ENCODE measurements around the gene SHISA9.

Gene SHISA9

GRCh38 chr16:12998361-12999085 lies 97.1 kb downstream of the SHISA9 start:
- no peaks in the 10 kb centered on the region for H3F3A ChIP-seq (ENCODE audit: insufficient read depth, low read length)
- no peaks in the 10 kb centered on the region for H3K79me2 ChIP-seq (ENCODE audit: insufficient read depth, low read length)
- no peaks in the 10 kb centered on the region for H3K9me3 ChIP-seq (ENCODE audit: low read length)
- no peaks in the 10 kb centered on the region for H3K36me3 ChIP-seq (ENCODE audit: insufficient read depth, low read length)
- H3K9me2 ChIP-seq (ENCODE audit: low read depth, low read length), result no peaks in the 10 kb centered on the region
- no peak overlapping the region for H3K4me3 ChIP-seq (ENCODE audit: low read depth, low read length, poor library complexity, severe bottlenecking)
- H3K27ac ChIP-seq (ENCODE audit: low read depth, low read length, poor library complexity, severe bottlenecking), result no peak overlapping the region
- no peaks in the 10 kb centered on the region for H3K27me3 ChIP-seq (ENCODE audit: insufficient read depth, low read length)
- no peak for TF ChIP-seq EZH2 (IDR thresholded peaks at IDR 0.05; ENCODE audit: borderline replicate concordance, low read length)
- TF ChIP-seq, protein P1, sequence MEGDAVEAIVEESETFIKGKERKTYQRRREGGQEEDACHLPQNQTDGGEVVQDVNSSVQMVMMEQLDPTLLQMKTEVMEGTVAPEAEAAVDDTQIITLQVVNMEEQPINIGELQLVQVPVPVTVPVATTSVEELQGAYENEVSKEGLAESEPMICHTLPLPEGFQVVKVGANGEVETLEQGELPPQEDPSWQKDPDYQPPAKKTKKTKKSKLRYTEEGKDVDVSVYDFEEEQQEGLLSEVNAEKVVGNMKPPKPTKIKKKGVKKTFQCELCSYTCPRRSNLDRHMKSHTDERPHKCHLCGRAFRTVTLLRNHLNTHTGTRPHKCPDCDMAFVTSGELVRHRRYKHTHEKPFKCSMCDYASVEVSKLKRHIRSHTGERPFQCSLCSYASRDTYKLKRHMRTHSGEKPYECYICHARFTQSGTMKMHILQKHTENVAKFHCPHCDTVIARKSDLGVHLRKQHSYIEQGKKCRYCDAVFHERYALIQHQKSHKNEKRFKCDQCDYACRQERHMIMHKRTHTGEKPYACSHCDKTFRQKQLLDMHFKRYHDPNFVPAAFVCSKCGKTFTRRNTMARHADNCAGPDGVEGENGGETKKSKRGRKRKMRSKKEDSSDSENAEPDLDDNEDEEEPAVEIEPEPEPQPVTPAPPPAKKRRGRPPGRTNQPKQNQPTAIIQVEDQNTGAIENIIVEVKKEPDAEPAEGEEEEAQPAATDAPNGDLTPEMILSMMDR (IDR thresholded peaks at IDR 0.05; ENCODE audit: low read length), result no peak
- no peak overlapping the region for H3K9ac ChIP-seq (ENCODE audit: low read length)
- no peak overlapping the region for H3K4me2 ChIP-seq (ENCODE audit: low read length)
- no peak overlapping the region for H2AFZ ChIP-seq (ENCODE audit: low read length)
- H3K4me1 ChIP-seq (ENCODE audit: insufficient read depth, low read length, severe bottlenecking), result no peaks in the 10 kb centered on the region
- H4K20me1 ChIP-seq (ENCODE audit: insufficient read depth, low read length), result no peaks in the 10 kb centered on the region

DNA sequence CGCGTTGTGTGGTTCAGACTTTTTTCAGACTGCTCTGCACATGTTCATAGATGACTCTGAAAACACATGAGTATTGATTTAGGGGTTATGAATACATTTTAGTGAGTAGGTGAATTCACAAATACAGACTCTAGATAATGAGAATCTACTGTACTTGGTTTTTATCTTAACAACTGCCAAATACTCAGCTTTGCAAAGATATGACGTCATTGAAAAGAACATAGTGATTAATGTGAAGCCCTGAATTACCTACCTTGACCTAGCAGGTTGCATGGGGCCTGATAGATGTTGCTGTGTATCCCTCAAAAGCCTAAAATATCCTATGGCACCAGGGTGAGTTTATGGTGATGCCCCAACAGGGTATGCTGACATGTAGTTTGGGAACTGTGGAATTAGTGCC lies 98.0 kb downstream of the SHISA9 start:
- no peak overlapping the region for H3K27ac ChIP-seq (ENCODE audit: low read depth, low read length, poor library complexity, severe bottlenecking)
- H3K4me2 ChIP-seq (ENCODE audit: low read length), result no peak overlapping the region
- H3K36me3 ChIP-seq (ENCODE audit: insufficient read depth, low read length), result no peaks in the 10 kb centered on the region
- no peaks in the 10 kb centered on the region for H3K79me2 ChIP-seq (ENCODE audit: insufficient read depth, low read length)
- no peak overlapping the region for H3K9ac ChIP-seq (ENCODE audit: low read length)
- H3K4me1 ChIP-seq (ENCODE audit: insufficient read depth, low read length, severe bottlenecking), result no peaks in the 10 kb centered on the region
- H2AFZ ChIP-seq (ENCODE audit: low read length), result no peak overlapping the region
- no peaks in the 10 kb centered on the region for H3F3A ChIP-seq (ENCODE audit: insufficient read depth, low read length)
- H4K20me1 ChIP-seq (ENCODE audit: insufficient read depth, low read length), result no peaks in the 10 kb centered on the region
- H3K27me3 ChIP-seq (ENCODE audit: insufficient read depth, low read length), result no peaks in the 10 kb centered on the region
- H3K9me3 ChIP-seq (ENCODE audit: low read length), result no peaks in the 10 kb centered on the region
- H3K9me2 ChIP-seq (ENCODE audit: low read depth, low read length), result no peaks in the 10 kb centered on the region
- H3K4me3 ChIP-seq (ENCODE audit: low read depth, low read length, poor library complexity, severe bottlenecking), result no peak overlapping the region
- TF ChIP-seq, protein P1 (IDR thresholded peaks at IDR 0.05; ENCODE audit: low read length), result no peak
- TF ChIP-seq EZH2 (IDR thresholded peaks at IDR 0.05; ENCODE audit: borderline replicate concordance, low read length), result no peak

- Histone ChIP-seq H3K27me3 (ENCODE audit: insufficient read depth, low read length) (no peaks in the 10 kb centered on the region), H3K4me1 (ENCODE audit: insufficient read depth, low read length, severe bottlenecking) (no peaks in the 10 kb centered on the region), H3K4me3 (ENCODE audit: low read depth, low read length, poor library complexity, severe bottlenecking) (no peak overlapping the region), H3K4me2 (ENCODE audit: low read length) (no peak overlapping the region), H3F3A (ENCODE audit: insufficient read depth, low read length) (no peaks in the 10 kb centered on the region), H4K20me1 (ENCODE audit: insufficient read depth, low read length) (no peaks in the 10 kb centered on the region), H3K9ac (ENCODE audit: low read length) (no peak overlapping the region), H3K27ac (ENCODE audit: low read depth, low read length, poor library complexity, severe bottlenecking) (no peak overlapping the region), H3K36me3 (ENCODE audit: insufficient read depth, low read length) (no peaks in the 10 kb centered on the region), H3K9me3 (ENCODE audit: low read length) (no peaks in the 10 kb centered on the region), H3K79me2 (ENCODE audit: insufficient read depth, low read length) (no peaks in the 10 kb centered on the region), H3K9me2 (ENCODE audit: low read depth, low read length) (no peaks in the 10 kb centered on the region), H2AFZ (ENCODE audit: low read length) (no peak overlapping the region)
- no peak for TF ChIP-seq EZH2 (IDR thresholded peaks at IDR 0.05; ENCODE audit: borderline replicate concordance, low read length)
- TF ChIP-seq, protein P1 (IDR thresholded peaks at IDR 0.05; ENCODE audit: low read length), result no peak
Observed at GRCh38 chr16:13005721-13006247, 104.4 kb downstream of the SHISA9 start.

Measured in OCI-LY1 (cell line).